Measurements from ENCODE around the gene FSIP1.

Gene FSIP1

GRCh38 chr15:39720621-39721611 is 61.7 kb downstream of the FSIP1 start:
- DNase-seq (ENCODE audit: low read depth in 3 of 3, low spot score in 1 of 3), result no peak

GRCh38 chr15:39720081-39720480 is 62.6 kb downstream of the FSIP1 start:
- no peak for DNase-seq (ENCODE audit: low read depth in 3 of 3, low spot score in 1 of 3)

- no peak for DNase-seq (ENCODE audit: low read depth in 3 of 3, low spot score in 1 of 3)
These were observed 63.5 kb downstream of the FSIP1 start for GRCh38 chr15:39719109-39719508.

- no peak for DNase-seq (ENCODE audit: low read depth in 3 of 3, low spot score in 1 of 3)
These were observed 65.5 kb downstream of the FSIP1 start for GRCh38 chr15:39717134-39717533.

- DNase-seq (ENCODE audit: low read depth in 3 of 3, low spot score in 1 of 3), result no peak
These were observed 68.4 kb downstream of the FSIP1 start for GRCh38 chr15:39714251-39714650.

- no peak for DNase-seq (ENCODE audit: low read depth in 3 of 3, low spot score in 1 of 3)
These were observed 68.8 kb downstream of the FSIP1 start for GRCh38 chr15:39713846-39714245.

GRCh38 chr15:39710681-39711080 is 72.0 kb downstream of the FSIP1 start:
- no peak for DNase-seq (ENCODE audit: low read depth in 3 of 3, low spot score in 1 of 3)

- no peak for DNase-seq (ENCODE audit: low read depth in 3 of 3, low spot score in 1 of 3)
These were observed 72.7 kb downstream of the FSIP1 start for GRCh38 chr15:39709941-39710340.

- no peak for DNase-seq (ENCODE audit: low read depth in 3 of 3, low spot score in 1 of 3)
These were observed 76.4 kb downstream of the FSIP1 start for GRCh38 chr15:39706206-39706605.

GRCh38 chr15:39704689-39705088 is 78.0 kb downstream of the FSIP1 start:
- no peak for DNase-seq (ENCODE audit: low read depth in 3 of 3, low spot score in 1 of 3)

- DNase-seq (ENCODE audit: low read depth in 3 of 3, low spot score in 1 of 3), result no peak
These were observed 78.4 kb downstream of the FSIP1 start for GRCh38 chr15:39704235-39704634.

GRCh38 chr15:39701988-39702387 is 80.7 kb downstream of the FSIP1 start:
- DNase-seq (ENCODE audit: low read depth in 3 of 3, low spot score in 1 of 3), result no peak

GRCh38 chr15:39700375-39700700 is 82.3 kb downstream of the FSIP1 start:
- DNase-seq (ENCODE audit: low read depth in 3 of 3, low spot score in 1 of 3), result no peak

- DNase-seq (ENCODE audit: low read depth in 3 of 3, low spot score in 1 of 3), result no peak
These were observed 82.9 kb downstream of the FSIP1 start for GRCh38 chr15:39699516-39700374.

GRCh38 chr15:39698444-39699390 is 83.9 kb downstream of the FSIP1 start:
- no peak for DNase-seq (ENCODE audit: low read depth in 3 of 3, low spot score in 1 of 3)

GRCh38 chr15:39697509-39697908 is 85.1 kb downstream of the FSIP1 start:
- no peak for DNase-seq (ENCODE audit: low read depth in 3 of 3, low spot score in 1 of 3)

- DNase-seq (ENCODE audit: low read depth in 3 of 3, low spot score in 1 of 3), result no peak
These were observed 86.8 kb downstream of the FSIP1 start for GRCh38 chr15:39695793-39696192.

- no peak for DNase-seq (ENCODE audit: low read depth in 3 of 3, low spot score in 1 of 3)
These were observed 90.0 kb downstream of the FSIP1 start for GRCh38 chr15:39692356-39693327.

GRCh38 chr15:39690881-39691634 is 91.6 kb downstream of the FSIP1 start:
- DNase-seq (ENCODE audit: low read depth in 3 of 3, low spot score in 1 of 3), result no peak
